Choroid plexus epithelial cell (primary cell): ENCODE data around the gene SLC28A2.
A peak's percentile ranks its signal among the peaks of the same experiment; 100 is the strongest.
"Not testable (repeated sequence)": the region's sequence is repeated elsewhere in the genome, so short reads cannot be mapped to it uniquely, and the experiment has no call there.

Experiments used
- DNase-seq: peaks from one replicate; pipeline ENCODE4 v3.0.0-alpha.2; 2010; ENCODE audit warnings: low read depth
- H3K4me3 ChIP-seq: 2 replicates; pipeline ENCODE4 v1.5.1; 2011; ENCODE audit warnings: low read depth, mild to moderate bottlenecking, control low read depth, low read length, moderate library complexity
- CTCF ChIP-seq: conservative IDR thresholded peaks from 2 replicates; pipeline ENCODE4 v1.5.1; 2011; ENCODE audit warnings: low read depth, mild to moderate bottlenecking, control low read depth, inconsistent platforms, low read length, moderate library complexity

SLC28A2 gene

GRCh38 chr15:45306105-45306504, 54.1 kb downstream of the SLC28A2 start:
- TF ChIP-seq CTCF: no peak
- H3K4me3 ChIP-seq: no peak overlapping the region
- DNase-seq: no peak

- peak; percentile 57 for TF ChIP-seq CTCF
- H3K4me3 ChIP-seq: no peak overlapping the region
- peak; percentile 59 for DNase-seq
Observed at GRCh38 chr15:45307230-45307924, 55.3 kb downstream of the SLC28A2 start.

GRCh38 chr15:45314117-45314516, 62.1 kb downstream of the SLC28A2 start:
- not testable (repeated sequence) for DNase-seq, H3K4me3 ChIP-seq

- H3K4me3 ChIP-seq: no peak overlapping the region
- peak; percentile 25 for TF ChIP-seq CTCF
- DNase-seq: peak; percentile 30
Observed at GRCh38 chr15:45314960-45315359, 62.9 kb downstream of the SLC28A2 start.

GRCh38 chr15:45319472-45320214, 67.6 kb downstream of the SLC28A2 start:
- no peak for TF ChIP-seq CTCF
- H3K4me3 ChIP-seq: no peak overlapping the region
- DNase-seq: no peak

GRCh38 chr15:45320581-45321205, 68.7 kb downstream of the SLC28A2 start:
- DNase-seq: no peak
- no peak overlapping the region for H3K4me3 ChIP-seq
- no peak for TF ChIP-seq CTCF

GRCh38 chr15:45326280-45326679, 74.2 kb downstream of the SLC28A2 start:
- no peak overlapping the region for H3K4me3 ChIP-seq
- no peak for TF ChIP-seq CTCF
- no peak for DNase-seq
